ENCODE data around the gene CREB5. TPM values are rescaled to one million over a fixed set of nuclear protein-coding genes. Genes with fewer than 3 reads are reported as not detected.

The CREB5 gene
- total and polyA plus RNA-seq, 2 of the 13 experiments (the other 11 are each of a cell fraction or from before 2014, with no cell fraction given): 0.38 to 0.71 TPM

DNA sequence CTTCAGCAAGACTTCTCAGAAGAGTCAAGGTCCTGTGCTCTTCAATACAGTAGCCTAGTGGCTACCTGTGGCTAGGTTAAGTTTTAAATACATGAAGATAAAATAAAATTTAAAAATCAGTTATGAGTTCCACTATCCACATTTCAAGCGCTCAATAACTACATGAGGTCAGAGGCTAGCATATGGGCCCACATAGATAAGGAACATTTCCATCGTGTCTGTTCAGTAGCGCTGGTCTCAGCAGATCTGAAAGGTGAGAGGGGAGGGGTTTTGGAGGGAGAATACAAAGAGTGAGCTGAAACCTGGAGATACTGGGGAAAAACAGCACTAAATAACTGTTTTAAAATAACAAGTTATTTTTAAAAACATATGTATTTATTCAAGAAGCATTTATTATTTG lies 326.8 kb downstream of the CREB5 start (continued):
- TF ChIP-seq, protein P1, sequence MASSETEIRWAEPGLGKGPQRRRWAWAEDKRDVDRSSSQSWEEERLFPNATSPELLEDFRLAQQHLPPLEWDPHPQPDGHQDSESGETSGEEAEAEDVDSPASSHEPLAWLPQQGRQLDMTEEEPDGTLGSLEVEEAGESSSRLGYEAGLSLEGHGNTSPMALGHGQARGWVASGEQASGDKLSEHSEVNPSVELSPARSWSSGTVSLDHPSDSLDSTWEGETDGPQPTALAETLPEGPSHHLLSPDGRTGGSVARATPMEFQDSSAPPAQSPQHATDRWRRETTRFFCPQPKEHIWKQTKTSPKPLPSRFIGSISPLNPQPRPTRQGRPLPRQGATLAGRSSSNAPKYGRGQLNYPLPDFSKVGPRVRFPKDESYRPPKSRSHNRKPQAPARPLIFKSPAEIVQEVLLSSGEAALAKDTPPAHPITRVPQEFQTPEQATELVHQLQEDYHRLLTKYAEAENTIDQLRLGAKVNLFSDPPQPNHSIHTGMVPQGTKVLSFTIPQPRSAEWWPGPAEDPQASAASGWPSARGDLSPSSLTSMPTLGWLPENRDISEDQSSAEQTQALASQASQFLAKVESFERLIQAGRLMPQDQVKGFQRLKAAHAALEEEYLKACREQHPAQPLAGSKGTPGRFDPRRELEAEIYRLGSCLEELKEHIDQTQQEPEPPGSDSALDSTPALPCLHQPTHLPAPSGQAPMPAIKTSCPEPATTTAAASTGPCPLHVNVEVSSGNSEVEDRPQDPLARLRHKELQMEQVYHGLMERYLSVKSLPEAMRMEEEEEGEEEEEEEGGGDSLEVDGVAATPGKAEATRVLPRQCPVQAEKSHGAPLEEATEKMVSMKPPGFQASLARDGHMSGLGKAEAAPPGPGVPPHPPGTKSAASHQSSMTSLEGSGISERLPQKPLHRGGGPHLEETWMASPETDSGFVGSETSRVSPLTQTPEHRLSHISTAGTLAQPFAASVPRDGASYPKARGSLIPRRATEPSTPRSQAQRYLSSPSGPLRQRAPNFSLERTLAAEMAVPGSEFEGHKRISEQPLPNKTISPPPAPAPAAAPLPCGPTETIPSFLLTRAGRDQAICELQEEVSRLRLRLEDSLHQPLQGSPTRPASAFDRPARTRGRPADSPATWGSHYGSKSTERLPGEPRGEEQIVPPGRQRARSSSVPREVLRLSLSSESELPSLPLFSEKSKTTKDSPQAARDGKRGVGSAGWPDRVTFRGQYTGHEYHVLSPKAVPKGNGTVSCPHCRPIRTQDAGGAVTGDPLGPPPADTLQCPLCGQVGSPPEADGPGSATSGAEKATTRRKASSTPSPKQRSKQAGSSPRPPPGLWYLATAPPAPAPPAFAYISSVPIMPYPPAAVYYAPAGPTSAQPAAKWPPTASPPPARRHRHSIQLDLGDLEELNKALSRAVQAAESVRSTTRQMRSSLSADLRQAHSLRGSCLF (CRISPR knock-in tag; IDR thresholded peaks at IDR 0.05; ENCODE audit: borderline replicate concordance): no peak

DNA sequence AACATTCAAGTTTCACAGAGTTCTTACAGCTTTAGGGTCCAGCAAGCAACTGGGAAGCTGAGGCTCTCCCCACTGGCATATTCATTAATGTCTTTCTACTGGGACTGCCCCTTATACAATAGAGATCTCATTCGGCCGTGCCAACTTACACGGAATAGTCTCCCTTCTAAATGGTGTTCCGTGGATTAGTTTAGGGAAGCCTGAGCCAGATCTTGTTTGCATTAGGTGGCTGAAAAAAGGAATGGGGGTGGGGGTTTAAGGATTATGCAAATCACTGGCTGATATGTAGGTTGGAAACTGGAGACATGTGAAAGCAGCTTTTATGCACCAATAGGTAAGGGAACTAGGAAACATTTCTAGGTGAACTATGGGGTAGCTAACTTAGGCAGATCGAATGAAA lies 327.5 kb downstream of the CREB5 start:
- no peaks in the 10 kb centered on the region for H3K27me3 ChIP-seq (ENCODE audit: control insufficient read depth in 1 of 2, insufficient read depth in 2 of 2, low read length in 2 of 2)
- no peak for ATAC-seq
- in situ Hi-C loops (cut with HindIII; ENCODE audit: extremely low pct_ligation_motif_present, low pct_unique_long_range_greater_than_20kb): no loop called here
- intact Hi-C loops (cut with micrococcal nuclease; ENCODE audit: unreplicated experiment): no loop called here
- no peak overlapping the region for H3K9ac ChIP-seq (ENCODE audit: insufficient read depth, low read depth, low read length)
- no peak for FAIRE-seq
- no peaks in the 10 kb centered on the region for H4K20me1 ChIP-seq (ENCODE audit: insufficient read depth, low read length)
- DNase-seq (ENCODE audit: low spot score): no peak
- ChIA-PET POLR2A (no interaction called here), CTCF (ENCODE audit: low intra/inter-chr PET ratio, low total read pairs) (no interaction called here)
- no peak overlapping the region for H2AFZ ChIP-seq (ENCODE audit: low read length)
- WGBS (ENCODE audit: low lambda C conversion rate): 9% methylated on average over 5 of the region's 5 CpGs
- H3K4me1 ChIP-seq (ENCODE audit: insufficient read depth, low read length): no peaks in the 10 kb centered on the region
- no TSS peak for BruUV-seq (replicated peaks)
- no peak overlapping the region for H3K27ac ChIP-seq (ENCODE audit: extremely low read length, insufficient read depth, low read length)
- no peaks in the 10 kb centered on the region for H3K79me2 ChIP-seq (ENCODE audit: insufficient read depth, low read length)
- H3K4me2 ChIP-seq (ENCODE audit: low read depth, low read length): no peak overlapping the region
- H3K4me3 ChIP-seq (replicated peaks in 1 of 3; ENCODE audit: insufficient read depth in 1 of 3, low read depth in 2 of 3, low read length in 3 of 3): no peak overlapping the region
- H3K36me3 ChIP-seq (replicated peaks in 1 of 2; ENCODE audit: control insufficient read depth in 1 of 2, insufficient read depth in 2 of 2, low read length in 2 of 2): no peaks in the 10 kb centered on the region
- no peaks in the 10 kb centered on the region for H3K9me3 ChIP-seq (ENCODE audit: low read length)
- no peak for TF ChIP-seq SALL1 (CRISPR knock-in tag; IDR thresholded peaks at IDR 0.05)
- TF ChIP-seq, protein P2, sequence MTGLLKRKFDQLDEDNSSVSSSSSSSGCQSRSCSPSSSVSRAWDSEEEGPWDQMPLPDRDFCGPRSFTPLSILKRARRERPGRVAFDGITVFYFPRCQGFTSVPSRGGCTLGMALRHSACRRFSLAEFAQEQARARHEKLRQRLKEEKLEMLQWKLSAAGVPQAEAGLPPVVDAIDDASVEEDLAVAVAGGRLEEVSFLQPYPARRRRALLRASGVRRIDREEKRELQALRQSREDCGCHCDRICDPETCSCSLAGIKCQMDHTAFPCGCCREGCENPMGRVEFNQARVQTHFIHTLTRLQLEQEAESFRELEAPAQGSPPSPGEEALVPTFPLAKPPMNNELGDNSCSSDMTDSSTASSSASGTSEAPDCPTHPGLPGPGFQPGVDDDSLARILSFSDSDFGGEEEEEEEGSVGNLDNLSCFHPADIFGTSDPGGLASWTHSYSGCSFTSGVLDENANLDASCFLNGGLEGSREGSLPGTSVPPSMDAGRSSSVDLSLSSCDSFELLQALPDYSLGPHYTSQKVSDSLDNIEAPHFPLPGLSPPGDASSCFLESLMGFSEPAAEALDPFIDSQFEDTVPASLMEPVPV (CRISPR knock-in tag; IDR thresholded peaks at IDR 0.05): no peak
- TF ChIP-seq, protein P3, sequence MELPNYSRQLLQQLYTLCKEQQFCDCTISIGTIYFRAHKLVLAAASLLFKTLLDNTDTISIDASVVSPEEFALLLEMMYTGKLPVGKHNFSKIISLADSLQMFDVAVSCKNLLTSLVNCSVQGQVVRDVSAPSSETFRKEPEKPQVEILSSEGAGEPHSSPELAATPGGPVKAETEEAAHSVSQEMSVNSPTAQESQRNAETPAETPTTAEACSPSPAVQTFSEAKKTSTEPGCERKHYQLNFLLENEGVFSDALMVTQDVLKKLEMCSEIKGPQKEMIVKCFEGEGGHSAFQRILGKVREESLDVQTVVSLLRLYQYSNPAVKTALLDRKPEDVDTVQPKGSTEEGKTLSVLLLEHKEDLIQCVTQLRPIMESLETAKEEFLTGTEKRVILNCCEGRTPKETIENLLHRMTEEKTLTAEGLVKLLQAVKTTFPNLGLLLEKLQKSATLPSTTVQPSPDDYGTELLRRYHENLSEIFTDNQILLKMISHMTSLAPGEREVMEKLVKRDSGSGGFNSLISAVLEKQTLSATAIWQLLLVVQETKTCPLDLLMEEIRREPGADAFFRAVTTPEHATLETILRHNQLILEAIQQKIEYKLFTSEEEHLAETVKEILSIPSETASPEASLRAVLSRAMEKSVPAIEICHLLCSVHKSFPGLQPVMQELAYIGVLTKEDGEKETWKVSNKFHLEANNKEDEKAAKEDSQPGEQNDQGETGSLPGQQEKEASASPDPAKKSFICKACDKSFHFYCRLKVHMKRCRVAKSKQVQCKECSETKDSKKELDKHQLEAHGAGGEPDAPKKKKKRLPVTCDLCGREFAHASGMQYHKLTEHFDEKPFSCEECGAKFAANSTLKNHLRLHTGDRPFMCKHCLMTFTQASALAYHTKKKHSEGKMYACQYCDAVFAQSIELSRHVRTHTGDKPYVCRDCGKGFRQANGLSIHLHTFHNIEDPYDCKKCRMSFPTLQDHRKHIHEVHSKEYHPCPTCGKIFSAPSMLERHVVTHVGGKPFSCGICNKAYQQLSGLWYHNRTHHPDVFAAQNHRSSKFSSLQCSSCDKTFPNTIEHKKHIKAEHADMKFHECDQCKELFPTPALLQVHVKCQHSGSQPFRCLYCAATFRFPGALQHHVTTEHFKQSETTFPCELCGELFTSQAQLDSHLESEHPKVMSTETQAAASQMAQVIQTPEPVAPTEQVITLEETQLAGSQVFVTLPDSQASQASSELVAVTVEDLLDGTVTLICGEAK (IDR thresholded peaks at IDR 0.05): no peak
- TF ChIP-seq, protein P3 (CRISPR knock-in tag; IDR thresholded peaks at IDR 0.05): no peak
- TF ChIP-seq PRMT3 (CRISPR knock-in tag; IDR thresholded peaks at IDR 0.05; ENCODE audit: borderline replicate concordance, low read depth): no peak
- no peak for TF ChIP-seq HOXA7 (CRISPR knock-in tag; IDR thresholded peaks at IDR 0.05)
- TF ChIP-seq KLF9 (CRISPR knock-in tag; IDR thresholded peaks at IDR 0.05; ENCODE audit: low read depth): no peak
